A549 (cell line): ENCODE data around the gene USP30. TPM values are rescaled to one million over a fixed set of nuclear protein-coding genes. Genes with fewer than 3 reads are reported as not detected.

ENCODE experiments used
- ATAC-seq, 2 experiments: fragments of 200-7000 bp in 1 of 2; fragments of >200 bp in 1 of 2; cut with Nextera tagmentation in 1 of 2; cut with Tn5 transposase in 1 of 2; 3 replicates each; pipeline versions ENCODE4 v1.8.0 to v1.9.1; 2018 to 2020; ENCODE audit warnings: mild to moderate bottlenecking in 1 of 2, moderate library complexity in 1 of 2
- CTCF ChIA-PET: fragments of 300-600 bp; sonication (Branson Sonifier 250); formaldehyde crosslinking; extraction: SDS; loops from one replicate; lab custom pipeline; 2021; ENCODE audit warnings: antibody characterized with exemption, inconsistent platforms; lab: Yijun Ruan, JAX
- POLR2A ChIA-PET: fragments of 350-600 bp; formaldehyde crosslinking; extraction: SDS; loops from one replicate; lab custom pipeline; 2021; ENCODE audit warnings: antibody characterized with exemption, inconsistent platforms; lab: Yijun Ruan, JAX
- DNase-seq, 2 experiments: peaks; one replicate each; pipeline versions ENCODE4 v3.0.0 to v3.0.0-alpha.2; 2011 to 2016; ENCODE audit warnings: low read depth in 1 of 2, low spot score in 1 of 2
- FAIRE-seq: peaks from 2 replicates; lab custom pipeline; 2011; peaks lifted over from hg19 to GRCh38; lab: Jason Lieb, UNC
- H3K27ac ChIP-seq, 2 experiments: fragments of >200 bp; sonication (Bioruptor Twin); formaldehyde crosslinking; 3 replicates each; pipeline ENCODE4 v1.5.1; 2016 to 2017
- H3K4me1 ChIP-seq: fragments of >200 bp; sonication (Bioruptor Twin); formaldehyde crosslinking; 3 replicates; pipeline ENCODE4 v1.6.1; 2016
- H3K4me2 ChIP-seq: fragments of >200 bp; sonication (Bioruptor Twin); formaldehyde crosslinking; 3 replicates; pipeline ENCODE4 v1.6.1; 2016
- H3K4me3 ChIP-seq: fragments of >200 bp; sonication (Bioruptor Twin); formaldehyde crosslinking; 3 replicates; pipeline ENCODE4 v1.5.1; 2016
- H3K9me3 ChIP-seq: fragments of >200 bp; sonication (Bioruptor Twin); formaldehyde crosslinking; 3 replicates; pipeline ENCODE4 v1.6.1; 2016
- ATOH8 ChIP-seq: fragments of 250-450 bp; sonication (Bioruptor Pico); IDR thresholded peaks from 2 replicates; pipeline ENCODE4 v1.5.0; 2020; ENCODE audit warnings: low read depth, mild to moderate bottlenecking, moderate library complexity
- CBX2 ChIP-seq: fragments of 200-600 bp; sonication (generic); IDR thresholded peaks from 2 replicates; pipeline ENCODE4 v1.6.1; 2016; ENCODE audit warnings: low read depth, mild to moderate bottlenecking, borderline replicate concordance
- CEBPB ChIP-seq, 2 experiments: fragments of >200 bp in 1 of 2; sonication (Bioruptor Twin) in 1 of 2; formaldehyde crosslinking in 1 of 2; IDR thresholded peaks; 2 replicates each; pipeline ENCODE4 v1.6.1; 2012 to 2016
- EHF ChIP-seq: fragments of 250-450 bp; sonication (Bioruptor Pico); IDR thresholded peaks from 2 replicates; pipeline ENCODE4 v1.5.0; 2020; ENCODE audit warnings: mild to moderate bottlenecking
- ELK1 ChIP-seq: fragments of 150-350 bp; IDR thresholded peaks from 2 replicates; pipeline ENCODE4 v1.6.1; 2014; ENCODE audit warnings: low read depth, mild to moderate bottlenecking, low read length
- EP300 ChIP-seq, 2 experiments: fragments of >200 bp; sonication (Bioruptor Twin); formaldehyde crosslinking; IDR thresholded peaks; 2 replicates in 1 of 2; 3 replicates in 1 of 2; pipeline ENCODE4 v1.6.1; 2016 to 2017
- FOSB ChIP-seq: fragments of 250-450 bp; sonication (Bioruptor Pico); IDR thresholded peaks from 2 replicates; pipeline ENCODE4 v1.5.0; 2020; ENCODE audit warnings: mild to moderate bottlenecking, moderate library complexity
- FOSL2 ChIP-seq, 2 experiments: fragments of 450-650 bp in 1 of 2; fragments of >200 bp in 1 of 2; sonication (Bioruptor Twin) in 1 of 2; formaldehyde crosslinking; IDR thresholded peaks; 2 replicates each; pipeline versions ENCODE4 v1.5.0 to v1.6.1; 2016 to 2020; ENCODE audit warnings: mild to moderate bottlenecking in 1 of 2, moderate library complexity in 1 of 2
- HDAC2 ChIP-seq: fragments of 200-600 bp; sonication (generic); IDR thresholded peaks from 2 replicates; pipeline ENCODE4 v1.6.1; 2016
- HES2 ChIP-seq: fragments of >200 bp; sonication (Bioruptor Twin); formaldehyde crosslinking; IDR thresholded peaks from 2 replicates; pipeline ENCODE4 v1.6.1; 2016
- HOXA7 ChIP-seq: fragments of 250-450 bp; sonication (Bioruptor Pico); IDR thresholded peaks from 2 replicates; pipeline ENCODE4 v1.5.0; 2020; ENCODE audit warnings: mild to moderate bottlenecking, moderate library complexity
- KDM1A ChIP-seq: fragments of 200-600 bp; sonication (generic); IDR thresholded peaks from 2 replicates; pipeline ENCODE4 v1.6.1; 2016; ENCODE audit warnings: low read depth, mild to moderate bottlenecking
- MAZ ChIP-seq: fragments of 150-350 bp; IDR thresholded peaks from 2 replicates; pipeline ENCODE4 v1.6.1; 2014; ENCODE audit warnings: antibody characterized with exemption, low read depth, low read length, borderline replicate concordance
- PHF8 ChIP-seq: fragments of 200-600 bp; sonication (generic); IDR thresholded peaks from 2 replicates; pipeline ENCODE4 v1.6.1; 2016; ENCODE audit warnings: low read depth, mild to moderate bottlenecking, antibody characterized with exemption, moderate library complexity, borderline replicate concordance
- RAD21 ChIP-seq, 2 experiments: fragments of >200 bp in 1 of 2; sonication (Bioruptor Twin) in 1 of 2; formaldehyde crosslinking in 1 of 2; IDR thresholded peaks in 1 of 2; conservative IDR thresholded peaks in 1 of 2; 2 replicates in 1 of 2; 3 replicates in 1 of 2; pipeline ENCODE4 v1.6.1; 2012 to 2018; ENCODE audit warnings: inconsistent platforms in 1 of 2
- RARB ChIP-seq: fragments of 250-450 bp; sonication (Bioruptor Pico); IDR thresholded peaks from 2 replicates; pipeline ENCODE4 v1.8.0; 2021; ENCODE audit warnings: mild to moderate bottlenecking, moderate library complexity
- REST ChIP-seq: fragments of 200-600 bp; sonication (generic); IDR thresholded peaks from 2 replicates; pipeline ENCODE4 v1.6.1; 2016; ENCODE audit warnings: antibody characterized with exemption, mild to moderate bottlenecking, moderate library complexity
- RNF2 ChIP-seq: fragments of 200-600 bp; sonication (generic); IDR thresholded peaks from 2 replicates; pipeline ENCODE4 v1.6.1; 2016; ENCODE audit warnings: low read depth, mild to moderate bottlenecking, antibody characterized with exemption, moderate library complexity, borderline replicate concordance
- SMC3 ChIP-seq: fragments of >200 bp; sonication (Bioruptor Twin); formaldehyde crosslinking; IDR thresholded peaks from 3 replicates; pipeline ENCODE4 v1.6.1; 2018; ENCODE audit warnings: inconsistent platforms
- SREBF2 ChIP-seq: fragments of 450-650 bp; IDR thresholded peaks from 2 replicates; pipeline ENCODE4 v1.6.1; 2014; ENCODE audit warnings: mild to moderate bottlenecking, moderate library complexity
- ZC3H11A ChIP-seq: fragments of 450-650 bp; IDR thresholded peaks from 2 replicates; pipeline ENCODE4 v1.6.1; 2014; ENCODE audit warnings: antibody characterized with exemption, mild to moderate bottlenecking
- ZFP36 ChIP-seq: fragments of 450-650 bp; IDR thresholded peaks from 2 replicates; pipeline ENCODE4 v1.6.1; 2014; ENCODE audit warnings: borderline replicate concordance; ENCODE audit not compliant: partially characterized antibody
- ZNF302 ChIP-seq: fragments of 250-450 bp; sonication (Bioruptor Pico); IDR thresholded peaks from 2 replicates; pipeline ENCODE4 v1.9.0; 2021; ENCODE audit warnings: inconsistent platforms, mild to moderate bottlenecking, moderate library complexity
- WGBS: methylation state at CpG from one replicate; pipeline ENCODE4 v1.1.6; 2017; ENCODE audit errors: missing lambda C conversion rate; 5-methylcytosine and 5-hydroxymethylcytosine counted together
- polyA plus RNA-seq, 4 experiments: library from polyadenylated mRNA; depleted of rRNA in 3 of 4; stranded (reverse); fragments of >200 nt; fragmentation: RNase III in 1 of 4; extraction: RNeasy Plus Mini Kit Qiagen cat#74134 plus additional on column Dnase treatment in 1 of 4; gene quantifications; 2 replicates in 3 of 4; 3 replicates in 1 of 4; pipeline ENCODE4 v1.2.3, GENCODE V29; 2011 to 2017
- TF ChIP-seq, protein P1 (sequence below): fragments of 450-650 bp; IDR thresholded peaks from 2 replicates; pipeline ENCODE4 v1.6.1; 2014; ENCODE audit warnings: antibody characterized with exemption
- TF ChIP-seq, protein P2 (sequence below): fragments of 250-450 bp; sonication (Bioruptor Pico); IDR thresholded peaks from 2 replicates; pipeline ENCODE4 v1.5.0; 2021; ENCODE audit warnings: mild to moderate bottlenecking, moderate library complexity, borderline replicate concordance

Gene USP30
- polyA plus RNA-seq, 2 of the 4 experiments (the other 2 are of a cell fraction), result 6.8 to 19.6 TPM

DNA sequence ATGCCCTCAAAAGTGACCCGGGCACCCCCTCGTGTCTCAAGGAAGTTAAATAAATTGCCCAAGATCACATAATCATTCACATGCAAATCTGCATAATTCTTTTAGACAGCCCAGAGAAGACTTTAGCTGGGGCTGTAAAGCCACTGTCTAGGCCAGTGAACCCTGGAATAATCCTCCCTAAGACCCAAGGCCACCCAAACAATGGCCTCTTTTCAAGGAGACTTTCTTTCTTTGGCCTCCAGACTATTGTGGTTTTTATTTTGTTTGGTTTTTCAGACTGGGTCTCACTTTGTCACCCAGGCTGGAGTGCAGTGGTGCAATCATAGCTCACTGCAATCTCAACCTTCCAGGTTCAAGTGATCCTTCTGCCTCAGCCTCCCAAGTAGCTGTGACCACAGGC is 42.1 kb upstream of the USP30 start (continued):
- TF ChIP-seq HDAC2 (no peak), FOSL2 (IDR thresholded peaks at IDR 0.05) (no peak), FOSL2 (CRISPR knock-in tag; IDR thresholded peaks at IDR 0.05) (no peak), FOSB (CRISPR knock-in tag) (no peak)

- Histone ChIP-seq H3K4me1 (no peaks in the 10 kb centered on the region), H3K4me3 (no peak overlapping the region), H3K9me3 (no peaks in the 10 kb centered on the region), H3K27ac (no peak overlapping the region), H3K4me2 (no peak overlapping the region)
- WGBS, result 46% methylated on average over 6 of the region's 6 CpGs
- ATAC-seq (no peak), DNase-seq (no peak), FAIRE-seq (no peak)
- CTCF ChIA-PET, result interaction anchor here (0.6 to 1.1 kb wide), 2 partner anchors 8 to 448 kb away, joined by 3 read pairs; no protein-coding TSS in a partner anchor
- TF ChIP-seq ZFP36 (no peak), KDM1A (no peak), SMC3 (no peak), SREBF2 (no peak), FOSL2 (IDR thresholded peaks at IDR 0.05) (no peak), FOSL2 (CRISPR knock-in tag; IDR thresholded peaks at IDR 0.05) (no peak), REST (no peak; the same call in 1 of the 2 replicates)
- POLR2A ChIA-PET, result no interaction called here
Measured at GRCh38 chr12:109014984-109015765, 37.2 kb upstream of the USP30 start.

DNA sequence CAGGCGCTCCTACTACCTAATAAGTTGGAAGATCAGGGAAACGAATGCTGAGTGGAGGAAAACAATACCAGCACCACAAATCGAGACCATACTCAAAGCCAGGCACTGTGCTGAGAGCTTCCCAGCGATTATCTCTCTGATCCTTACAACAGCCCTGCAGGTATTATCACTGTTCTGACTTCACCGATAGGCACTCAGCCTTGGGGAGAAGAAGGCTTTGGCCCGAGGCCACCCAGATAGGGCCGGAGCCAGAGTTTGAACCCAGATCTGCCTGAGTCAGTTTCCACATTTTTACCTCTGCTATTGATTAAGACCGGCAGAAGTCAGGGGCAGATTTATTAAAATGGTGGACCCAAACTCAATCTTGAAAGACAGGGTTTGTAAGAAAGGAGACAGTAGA is 36.4 kb upstream of the USP30 start:
- Histone ChIP-seq H3K4me3 (no peak overlapping the region), H3K4me2 (no peak overlapping the region), H3K27ac (no peak overlapping the region), H3K4me1 (no peaks in the 10 kb centered on the region), H3K9me3 (no peaks in the 10 kb centered on the region)
- DNase-seq, result no peak
- ChIA-PET POLR2A (no interaction called here), CTCF (interaction anchor here (1.1 kb wide), 1 partner anchor 9 kb away, joined by 3 read pairs; no protein-coding TSS in a partner anchor)
- TF ChIP-seq RARB (CRISPR knock-in tag) (no peak), HOXA7 (CRISPR knock-in tag) (no peak), PHF8 (no peak), MAZ (no peak), RAD21 (conservative IDR thresholded peaks at IDR 0.05 in 1 of 2, IDR thresholded peaks at IDR 0.05 in 1 of 2) (no peak), ATOH8 (CRISPR knock-in tag) (no peak), CEBPB (IDR thresholded peaks at IDR 0.05) (no peak), RNF2 (no peak), EP300 (IDR thresholded peaks at IDR 0.05) (no peak), ELK1 (no peak), KDM1A (no peak), CBX2 (no peak), HES2 (no peak), ZC3H11A (no peak), ZNF302 (CRISPR knock-in tag) (no peak), EHF (no peak)
- TF ChIP-seq, protein P1, sequence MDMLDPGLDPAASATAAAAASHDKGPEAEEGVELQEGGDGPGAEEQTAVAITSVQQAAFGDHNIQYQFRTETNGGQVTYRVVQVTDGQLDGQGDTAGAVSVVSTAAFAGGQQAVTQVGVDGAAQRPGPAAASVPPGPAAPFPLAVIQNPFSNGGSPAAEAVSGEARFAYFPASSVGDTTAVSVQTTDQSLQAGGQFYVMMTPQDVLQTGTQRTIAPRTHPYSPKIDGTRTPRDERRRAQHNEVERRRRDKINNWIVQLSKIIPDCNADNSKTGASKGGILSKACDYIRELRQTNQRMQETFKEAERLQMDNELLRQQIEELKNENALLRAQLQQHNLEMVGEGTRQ, result no peak
- TF ChIP-seq, protein P2, sequence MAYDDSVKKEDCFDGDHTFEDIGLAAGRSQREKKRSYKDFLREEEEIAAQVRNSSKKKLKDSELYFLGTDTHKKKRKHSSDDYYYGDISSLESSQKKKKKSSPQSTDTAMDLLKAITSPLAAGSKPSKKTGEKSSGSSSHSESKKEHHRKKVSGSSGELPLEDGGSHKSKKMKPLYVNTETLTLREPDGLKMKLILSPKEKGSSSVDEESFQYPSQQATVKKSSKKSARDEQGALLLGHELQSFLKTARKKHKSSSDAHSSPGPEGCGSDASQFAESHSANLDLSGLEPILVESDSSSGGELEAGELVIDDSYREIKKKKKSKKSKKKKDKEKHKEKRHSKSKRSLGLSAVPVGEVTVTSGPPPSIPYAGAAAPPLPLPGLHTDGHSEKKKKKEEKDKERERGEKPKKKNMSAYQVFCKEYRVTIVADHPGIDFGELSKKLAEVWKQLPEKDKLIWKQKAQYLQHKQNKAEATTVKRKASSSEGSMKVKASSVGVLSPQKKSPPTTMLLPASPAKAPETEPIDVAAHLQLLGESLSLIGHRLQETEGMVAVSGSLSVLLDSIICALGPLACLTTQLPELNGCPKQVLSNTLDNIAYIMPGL (CRISPR knock-in tag), result no peak
- no peak for FAIRE-seq
- WGBS, result 20% methylated on average over 8 of the region's 8 CpGs
- ATAC-seq, result no peak
